Liver (tissue), 9 donors: ENCODE results near the gene CRELD2. TPM values are rescaled to one million over a fixed set of nuclear protein-coding genes. Genes with fewer than 3 reads are reported as not detected.

ENCODE experiments used
- DNase-seq: peaks from one replicate; pipeline ENCODE4 v3.0.0-alpha.2; 2017; ENCODE audit warnings: low spot score
- H3K27ac ChIP-seq, 2 donors: one replicate each; pipeline ENCODE4 v1.7.0; 2013; ENCODE audit warnings: inconsistent platforms in 2 of 2, low read length in 2 of 2, control low read depth in 1 of 2, low read depth in 1 of 2, mild to moderate bottlenecking in 1 of 2
- H3K27me3 ChIP-seq, 4 donors: one replicate each; pipeline versions ENCODE4 v1.6.1 to v1.7.0; 2013; ENCODE audit warnings: low read length in 3 of 4, inconsistent platforms in 1 of 4, mild to moderate bottlenecking in 1 of 4, moderate library complexity in 1 of 4; ENCODE audit not compliant: control insufficient read depth in 4 of 4, insufficient read depth in 4 of 4
- H3K36me3 ChIP-seq, 4 donors: one replicate each; pipeline versions ENCODE4 v1.6.1 to v1.7.0; 2013; ENCODE audit warnings: low read length in 3 of 4, mild to moderate bottlenecking in 3 of 4, low read depth in 1 of 4, moderate library complexity in 1 of 4; ENCODE audit not compliant: control insufficient read depth in 4 of 4, insufficient read depth in 3 of 4
- H3K4me1 ChIP-seq, 4 donors: one replicate each; pipeline versions ENCODE4 v1.6.1 to v1.7.0; 2013; ENCODE audit warnings: low read length in 3 of 4, mild to moderate bottlenecking in 3 of 4, moderate library complexity in 1 of 4; ENCODE audit not compliant: control insufficient read depth in 4 of 4, insufficient read depth in 4 of 4
- H3K4me3 ChIP-seq, 3 donors: one replicate each; pipeline versions ENCODE4 v1.6.1 to v1.7.0; 2013; ENCODE audit warnings: low read length in 3 of 3, control low read depth in 1 of 3, low read depth in 1 of 3, mild to moderate bottlenecking in 1 of 3
- H3K9ac ChIP-seq, 2 donors: one replicate each; pipeline ENCODE4 v1.7.0; 2013; ENCODE audit warnings: low read length in 2 of 2, mild to moderate bottlenecking in 2 of 2, moderate library complexity in 2 of 2, control low read depth in 1 of 2, low read depth in 1 of 2
- H3K9me3 ChIP-seq, 4 donors: one replicate each; pipeline versions ENCODE4 v1.6.1 to v1.7.0; 2013; ENCODE audit warnings: low read length in 3 of 4; ENCODE audit not compliant: control insufficient read depth in 4 of 4
- EGR1 ChIP-seq, 2 donors: IDR thresholded peaks; 2 replicates each; pipeline ENCODE4 v1.6.1; 2016 to 2018; ENCODE audit warnings: antibody characterized with exemption in 2 of 2, low read depth in 2 of 2
- FOXA2 ChIP-seq: IDR thresholded peaks from 2 replicates; pipeline ENCODE4 v1.6.1; 2016; ENCODE audit warnings: antibody characterized with exemption
- GABPA ChIP-seq, 2 donors: IDR thresholded peaks in 1 of 2; conservative IDR thresholded peaks in 1 of 2; 2 replicates each; pipeline ENCODE4 v1.6.1; 2016; ENCODE audit warnings: antibody characterized with exemption in 2 of 2, mild to moderate bottlenecking in 1 of 2, moderate library complexity in 1 of 2
- HNF4A ChIP-seq, 2 donors: conservative IDR thresholded peaks; 2 replicates each; pipeline ENCODE4 v1.6.1; 2016; ENCODE audit warnings: antibody characterized with exemption in 2 of 2, mild to moderate bottlenecking in 2 of 2
- HNF4G ChIP-seq: IDR thresholded peaks from 2 replicates; pipeline ENCODE4 v1.6.1; 2016; ENCODE audit warnings: antibody characterized with exemption
- NR2F2 ChIP-seq: IDR thresholded peaks from 2 replicates; pipeline ENCODE4 v1.6.1; 2016; ENCODE audit warnings: antibody characterized with exemption
- RXRA ChIP-seq, 2 donors: IDR thresholded peaks; 2 replicates each; pipeline ENCODE4 v1.6.1; 2017 to 2018; ENCODE audit warnings: antibody characterized with exemption in 2 of 2, mild to moderate bottlenecking in 1 of 2
- SP1 ChIP-seq: IDR thresholded peaks from 2 replicates; pipeline ENCODE4 v1.6.1; 2018; ENCODE audit warnings: antibody characterized with exemption, mild to moderate bottlenecking
- YY1 ChIP-seq: IDR thresholded peaks from 2 replicates; pipeline ENCODE4 v1.6.1; 2016; ENCODE audit warnings: antibody characterized with exemption, mild to moderate bottlenecking
- WGBS: extraction: QIAGEN DNeasy Blood & Tissue Kit; methylation state at CpG from one replicate; pipeline ENCODE4 v1.1.7; 2013; 5-methylcytosine and 5-hydroxymethylcytosine counted together
- polyA plus RNA-seq, 2 donors: library from polyadenylated mRNA; stranded (reverse) in 1 of 2; unstranded in 1 of 2; fragments of 200-250 nt in 1 of 2; fragments of >200 nt in 1 of 2; fragmentation: Nextera tagmentation in 1 of 2; extraction: Ambion mirVana in 1 of 2; gene quantifications; one replicate each; pipeline versions ENCODE4 v1.2.1 to v1.2.3, GENCODE V29; 2013 to 2015
- total RNA-seq, 2 donors: library from RNA; depleted of rRNA; stranded (reverse); fragments of >200 nt; gene quantifications; one replicate each; pipeline ENCODE4 v1.2.3, GENCODE V29; 2014
- TF ChIP-seq, protein P1 (sequence below): IDR thresholded peaks from 2 replicates; pipeline ENCODE4 v1.6.1; 2016; ENCODE audit warnings: antibody characterized with exemption
- TF ChIP-seq, protein P2 (sequence below): IDR thresholded peaks from 2 replicates; pipeline ENCODE4 v1.6.1; 2016; ENCODE audit warnings: antibody characterized with exemption
- donor health status: healthy.
- donor health status: healthy.
- donor health status: healthy.
- donor health status: healthy.
- donor health status: healthy.

The CRELD2 gene
- total and polyA plus RNA-seq, 4 donors: 17.2 to 98.1 (median 57.1) TPM

GRCh38 chr22:49962751-49963646 lies 44.6 kb downstream of the CRELD2 start:
- H3K4me1 ChIP-seq: peaks cover 28 to 70% (median 52%) of the 10 kb centered on the region in 4 donors
- H3K36me3 ChIP-seq: peaks cover 0 to 13% (median 3%) of the 10 kb centered on the region in 4 donors
- H3K9ac ChIP-seq: peak overlapping the region; percentile 71
- peak overlapping the region; percentile 95 to 99 for H3K27ac ChIP-seq
- H3K27me3 ChIP-seq: no peaks in the 10 kb centered on the region
- WGBS: 21% methylated on average over 63 of the region's 63 CpGs
- DNase-seq: no peak
- TF ChIP-seq HNF4A (conservative IDR thresholded peaks at IDR 0.05): peak in 1 of 2 donors; percentile 5
- TF ChIP-seq GABPA (IDR thresholded peaks at IDR 0.05 in 1 of 2, conservative IDR thresholded peaks at IDR 0.05 in 1 of 2): no peak
- TF ChIP-seq NR2F2: peak; percentile 85
- TF ChIP-seq RXRA (IDR thresholded peaks at IDR 0.05): peak in 1 of 2 donors; percentile 26
- no peaks in the 10 kb centered on the region for H3K9me3 ChIP-seq
- H3K4me3 ChIP-seq: peak overlapping the region; percentile 71 to 95 (median 72)

- Histone ChIP-seq H3K27me3 (no peaks in the 10 kb centered on the region), H3K36me3 (peaks cover 0 to 13% (median 3%) of the 10 kb centered on the region in 4 donors), H3K27ac (peak overlapping the region; percentile 95 to 99), H3K4me1 (peaks cover 30 to 76% (median 58%) of the 10 kb centered on the region in 4 donors), H3K9ac (peak overlapping the region; percentile 35 to 71), H3K4me3 (peak overlapping the region; percentile 56 to 95 (median 71)), H3K9me3 (no peaks in the 10 kb centered on the region)
- 37% methylated on average over 6 of the region's 6 CpGs for WGBS
- TF ChIP-seq GABPA (IDR thresholded peaks at IDR 0.05 in 1 of 2, conservative IDR thresholded peaks at IDR 0.05 in 1 of 2) (no peak), SP1 (no peak), YY1 (no peak), NR2F2 (no peak), FOXA2 (no peak), HNF4G (no peak), HNF4A (conservative IDR thresholded peaks at IDR 0.05) (no peak)
- TF ChIP-seq, protein P1, sequence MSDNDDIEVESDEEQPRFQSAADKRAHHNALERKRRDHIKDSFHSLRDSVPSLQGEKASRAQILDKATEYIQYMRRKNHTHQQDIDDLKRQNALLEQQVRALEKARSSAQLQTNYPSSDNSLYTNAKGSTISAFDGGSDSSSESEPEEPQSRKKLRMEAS: no peak
- DNase-seq: no peak
Observed at GRCh38 chr22:49963647-49964026, 45.2 kb downstream of the CRELD2 start.

- 67% methylated on average over 19 of the region's 19 CpGs for WGBS
- H3K36me3 ChIP-seq: peaks cover 0 to 13% (median 3%) of the 10 kb centered on the region in 4 donors
- TF ChIP-seq RXRA (IDR thresholded peaks at IDR 0.05) (no peak), HNF4G (no peak), YY1 (no peak), FOXA2 (no peak), EGR1 (IDR thresholded peaks at IDR 0.05; ENCODE audit: low read depth in 2 of 2) (no peak)
- TF ChIP-seq, protein P2, sequence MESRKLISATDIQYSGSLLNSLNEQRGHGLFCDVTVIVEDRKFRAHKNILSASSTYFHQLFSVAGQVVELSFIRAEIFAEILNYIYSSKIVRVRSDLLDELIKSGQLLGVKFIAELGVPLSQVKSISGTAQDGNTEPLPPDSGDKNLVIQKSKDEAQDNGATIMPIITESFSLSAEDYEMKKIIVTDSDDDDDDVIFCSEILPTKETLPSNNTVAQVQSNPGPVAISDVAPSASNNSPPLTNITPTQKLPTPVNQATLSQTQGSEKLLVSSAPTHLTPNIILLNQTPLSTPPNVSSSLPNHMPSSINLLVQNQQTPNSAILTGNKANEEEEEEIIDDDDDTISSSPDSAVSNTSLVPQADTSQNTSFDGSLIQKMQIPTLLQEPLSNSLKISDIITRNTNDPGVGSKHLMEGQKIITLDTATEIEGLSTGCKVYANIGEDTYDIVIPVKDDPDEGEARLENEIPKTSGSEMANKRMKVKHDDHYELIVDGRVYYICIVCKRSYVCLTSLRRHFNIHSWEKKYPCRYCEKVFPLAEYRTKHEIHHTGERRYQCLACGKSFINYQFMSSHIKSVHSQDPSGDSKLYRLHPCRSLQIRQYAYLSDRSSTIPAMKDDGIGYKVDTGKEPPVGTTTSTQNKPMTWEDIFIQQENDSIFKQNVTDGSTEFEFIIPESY: no peak
- peaks cover 37 to 77% (median 59%) of the 10 kb centered on the region in 4 donors for H3K4me1 ChIP-seq
- peak overlapping the region; percentile 35 to 71 for H3K9ac ChIP-seq
- no peaks in the 10 kb centered on the region for H3K27me3 ChIP-seq
- H3K4me3 ChIP-seq: peak overlapping the region in 2 of 3 donors; percentile 23 to 95
- peak overlapping the region; percentile 95 to 99 for H3K27ac ChIP-seq
- H3K9me3 ChIP-seq: no peaks in the 10 kb centered on the region
- DNase-seq: no peak
Observed at GRCh38 chr22:49964136-49965090, 46.0 kb downstream of the CRELD2 start.
